H9 (cell line): ENCODE measurements around the gene TMPRSS5. TPM values are rescaled to one million over a fixed set of nuclear protein-coding genes. Genes with fewer than 3 reads are reported as not detected.

Source experiments
- DNase-seq: peaks from one replicate; pipeline ENCODE4 v3.0.0-alpha.2; 2017
- H2AFZ ChIP-seq: one replicate; pipeline ENCODE4 v1.6.1; 2013; ENCODE audit warnings: mild to moderate bottlenecking, low read length, control low read depth, moderate library complexity
- H2AK5ac ChIP-seq: 2 replicates; pipeline ENCODE4 v1.6.1; 2013; ENCODE audit warnings: low read length, control low read depth, mixed read lengths; ENCODE audit not compliant: insufficient read length
- H2BK120ac ChIP-seq: one replicate; pipeline ENCODE4 v1.6.1; 2013; ENCODE audit warnings: low read depth, mild to moderate bottlenecking, low read length, control low read depth, inconsistent platforms; ENCODE audit not compliant: poor library complexity, severe bottlenecking
- H2BK12ac ChIP-seq: 2 replicates; pipeline ENCODE4 v1.6.1; 2013; ENCODE audit warnings: low read length, control low read depth, mixed read lengths, low read depth; ENCODE audit not compliant: insufficient read length
- H2BK15ac ChIP-seq: 2 replicates; pipeline ENCODE4 v1.6.1; 2013; ENCODE audit warnings: low read depth, low read length, control low read depth
- H2BK20ac ChIP-seq: one replicate; pipeline ENCODE4 v1.6.1; 2013; ENCODE audit warnings: low read depth, mild to moderate bottlenecking, low read length, control low read depth, inconsistent platforms; ENCODE audit not compliant: poor library complexity, severe bottlenecking
- H2BK5ac ChIP-seq: 2 replicates; pipeline ENCODE4 v1.6.1; 2013; ENCODE audit warnings: low read length, control low read depth, mixed read lengths; ENCODE audit not compliant: insufficient read length
- H3K14ac ChIP-seq: 2 replicates; pipeline ENCODE4 v1.6.1; 2013; ENCODE audit warnings: low read length, control low read depth; ENCODE audit not compliant: insufficient read depth
- H3K18ac ChIP-seq: 2 replicates; pipeline ENCODE4 v1.6.1; 2013; ENCODE audit warnings: low read depth, mild to moderate bottlenecking, mixed read lengths, low read length, control low read depth; ENCODE audit not compliant: insufficient read length
- H3K23ac ChIP-seq: 2 replicates; pipeline ENCODE4 v1.6.1; 2013; ENCODE audit warnings: low read length, control low read depth, mixed read lengths, low read depth; ENCODE audit not compliant: insufficient read length
- H3K23me2 ChIP-seq: 2 replicates; pipeline ENCODE4 v1.6.1; 2013; ENCODE audit warnings: low read depth, mild to moderate bottlenecking, mixed read lengths, low read length, control low read depth; ENCODE audit not compliant: insufficient read length, poor library complexity, severe bottlenecking
- H3K27ac ChIP-seq: 2 replicates; pipeline ENCODE4 v1.5.1; 2013; ENCODE audit warnings: low read length, control low read depth, mixed read lengths, low read depth; ENCODE audit not compliant: insufficient read length
- H3K27me3 ChIP-seq: 2 replicates; pipeline ENCODE4 v1.6.1; 2013; ENCODE audit warnings: low read length, control low read depth, inconsistent platforms; ENCODE audit not compliant: insufficient read depth
- H3K4ac ChIP-seq: 2 replicates; pipeline ENCODE4 v1.6.1; 2013; ENCODE audit warnings: low read depth, mild to moderate bottlenecking, control low read depth, inconsistent platforms, low read length, moderate library complexity
- H3K4me1 ChIP-seq: 2 replicates; pipeline ENCODE4 v1.6.1; 2013; ENCODE audit warnings: low read length, control low read depth, inconsistent platforms; ENCODE audit not compliant: insufficient read depth
- H3K4me2 ChIP-seq: 2 replicates; pipeline ENCODE4 v1.6.1; 2013; ENCODE audit warnings: low read length, control low read depth, mixed read lengths; ENCODE audit not compliant: insufficient read length, insufficient read depth
- H3K56ac ChIP-seq: 2 replicates; pipeline ENCODE4 v1.6.1; 2013; ENCODE audit warnings: low read depth, mild to moderate bottlenecking, mixed read lengths, low read length, control low read depth; ENCODE audit not compliant: insufficient read length
- H3K79me1 ChIP-seq: 2 replicates; pipeline ENCODE4 v1.6.1; 2013; ENCODE audit warnings: low read depth, mild to moderate bottlenecking, moderate library complexity, low read length, control low read depth, inconsistent platforms; ENCODE audit not compliant: insufficient read depth, poor library complexity, severe bottlenecking
- H3K79me2 ChIP-seq: 2 replicates; pipeline ENCODE4 v1.6.1; 2013; ENCODE audit warnings: low read length, control low read depth, inconsistent platforms; ENCODE audit not compliant: insufficient read depth
- H3K9ac ChIP-seq: 2 replicates; pipeline ENCODE4 v1.6.1; 2013; ENCODE audit warnings: low read length, control low read depth, mixed read lengths; ENCODE audit not compliant: insufficient read length; ENCODE audit errors: extremely low read depth
- H3K9me3 ChIP-seq: one replicate; pipeline ENCODE4 v1.6.1; 2013; ENCODE audit warnings: low read depth, low read length, inconsistent platforms; ENCODE audit not compliant: control insufficient read depth
- H3T11ph ChIP-seq: one replicate; pipeline ENCODE4 v1.6.1; 2013; ENCODE audit warnings: mild to moderate bottlenecking, low read length, control low read depth, inconsistent platforms
- H4K20me1 ChIP-seq: one replicate; pipeline ENCODE4 v1.6.1; 2013; ENCODE audit not compliant: control insufficient read depth, insufficient read length, insufficient read depth
- H4K5ac ChIP-seq: 2 replicates; pipeline ENCODE4 v1.6.1; 2013; ENCODE audit warnings: low read depth, mild to moderate bottlenecking, mixed read lengths, low read length, control low read depth; ENCODE audit not compliant: insufficient read length
- H4K8ac ChIP-seq: replicated peaks from 2 replicates; pipeline ENCODE4 v1.6.1; 2013; ENCODE audit warnings: low read length, control low read depth, mixed read lengths, low read depth; ENCODE audit not compliant: insufficient read length
- H4K91ac ChIP-seq: 2 replicates; pipeline ENCODE4 v1.6.1; 2013; ENCODE audit warnings: low read depth, mild to moderate bottlenecking, moderate library complexity, mixed read lengths, low read length, control low read depth; ENCODE audit not compliant: insufficient read length
- H3K27ac Mint-ChIP-seq, 3 experiments: 2 replicates in 2 of 3; 3 replicates in 1 of 3; pipeline ENCODE4 v1.8.0; 2020 to 2021; ENCODE audit warnings: mixed read lengths in 3 of 3, mild to moderate bottlenecking in 1 of 3, moderate library complexity in 1 of 3
- H3K27me3 Mint-ChIP-seq: 2 replicates; pipeline ENCODE4 v1.8.0; 2021; ENCODE audit warnings: low read depth, mild to moderate bottlenecking, moderate library complexity, mixed read lengths
- H3K36me3 Mint-ChIP-seq, 3 experiments: 2 replicates in 2 of 3; 3 replicates in 1 of 3; pipeline ENCODE4 v1.8.0; 2020 to 2021; ENCODE audit warnings: low read depth in 3 of 3, mixed read lengths in 3 of 3; ENCODE audit not compliant: insufficient read depth in 1 of 3
- H3K4me1 Mint-ChIP-seq, 2 experiments: 2 replicates each; pipeline ENCODE4 v1.8.0; 2020; ENCODE audit warnings: mixed read lengths in 2 of 2
- H3K4me3 Mint-ChIP-seq, 2 experiments: 2 replicates in 1 of 2; 3 replicates in 1 of 2; pipeline ENCODE4 v1.8.0; 2020 to 2021; ENCODE audit warnings: mild to moderate bottlenecking in 2 of 2, mixed read lengths in 2 of 2, moderate library complexity in 1 of 2
- H3K9me3 Mint-ChIP-seq, 2 experiments: 2 replicates in 1 of 2; 3 replicates in 1 of 2; pipeline ENCODE4 v1.8.0; 2020; ENCODE audit warnings: mild to moderate bottlenecking in 2 of 2, mixed read lengths in 2 of 2, moderate library complexity in 1 of 2
- CTCF ChIP-seq: fragments of 200-600 bp; sonication (generic); conservative IDR thresholded peaks from 3 replicates; pipeline ENCODE4 v1.8.0; 2021; ENCODE audit warnings: antibody characterized with exemption, mild to moderate bottlenecking
- WGBS: extraction: QIAGEN DNeasy Blood & Tissue Kit; methylation state at CpG from one replicate; pipeline ENCODE4 v1.1.7; 2013; ENCODE audit warnings: missing lambda C conversion rate, low lambda C conversion rate, mixed read lengths; ENCODE audit not compliant: insufficient read length; ENCODE audit errors: extremely low coverage; 5-methylcytosine and 5-hydroxymethylcytosine counted together
- total RNA-seq: library from RNA; stranded (reverse); gene quantifications from 2 replicates; pipeline ENCODE4 v1.2.1, GENCODE V29; 2021

TMPRSS5 gene
- total RNA-seq, 1 experiment from 2014 or later = 0.37 TPM

DNA sequence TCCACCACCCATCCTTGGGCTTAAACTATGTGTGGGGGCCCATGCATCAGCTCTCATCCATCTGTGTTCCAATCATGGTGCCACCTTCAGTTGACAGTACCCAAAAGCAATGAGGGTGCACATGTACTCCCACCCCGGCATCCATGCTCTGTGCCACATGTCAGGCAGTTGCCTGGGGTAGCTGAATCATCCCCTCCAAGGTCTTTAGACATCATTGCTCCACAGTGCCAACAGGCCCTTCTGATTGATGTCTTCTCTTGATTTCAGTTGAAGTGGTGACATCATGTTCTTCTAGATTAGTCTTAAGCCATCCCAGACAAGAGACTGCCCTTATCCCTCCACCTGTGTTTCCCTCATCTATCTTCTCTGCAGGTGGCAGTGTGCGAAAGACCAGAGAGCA is 42.5 kb downstream of the TMPRSS5 start:
- Histone ChIP-seq H3K4me2 (no peak overlapping the region), H2AFZ (no peak overlapping the region)
- H3K4me3 Mint-ChIP-seq = no peak overlapping the region

More for the DNA sequence above, 42.5 kb downstream of the TMPRSS5 start:
- H2BK20ac ChIP-seq = no peak overlapping the region
- no peak overlapping the region for H4K5ac ChIP-seq
- no peak overlapping the region for H2BK12ac ChIP-seq
- no peak overlapping the region for H3K9ac ChIP-seq
- H3K27me3 ChIP-seq = no peaks in the 10 kb centered on the region
- no peaks in the 10 kb centered on the region for H3K4me1 ChIP-seq
- no peaks in the 10 kb centered on the region for H4K20me1 ChIP-seq
- Mint-ChIP-seq H3K36me3 (peaks cover 3 to 16% (median 3%) of the 10 kb centered on the region in 3 experiments; a peak in 6 of 7 replicates), H3K27me3 (peaks cover 12% of the 10 kb centered on the region), H3K4me1 (peaks cover 4 to 8% of the 10 kb centered on the region in 2 experiments; a peak in 3 of 4 replicates), H3K9me3 (peaks cover 17% of the 10 kb centered on the region in 2 experiments), H3K27ac (no peak overlapping the region)
- H2AK5ac ChIP-seq = no peak overlapping the region
- H4K91ac ChIP-seq = no peak overlapping the region
- no peak overlapping the region for H3K56ac ChIP-seq
- H3K9me3 ChIP-seq = no peaks in the 10 kb centered on the region
- H3K14ac ChIP-seq = no peak overlapping the region; the same call in 1 of the 2 replicates
- no peaks in the 10 kb centered on the region for H3K23me2 ChIP-seq
- no peak overlapping the region for H2BK15ac ChIP-seq
- no CpG with 5 or more reads among the region's 2 CpGs for WGBS
- H2BK5ac ChIP-seq = no peak overlapping the region
- H3K18ac ChIP-seq = no peak overlapping the region
- no peak overlapping the region for H3T11ph ChIP-seq
- no peak overlapping the region for H2BK120ac ChIP-seq
- no peak overlapping the region for H3K4ac ChIP-seq
- H3K27ac ChIP-seq = no peak overlapping the region
- H4K8ac ChIP-seq = no peak overlapping the region
- H3K79me1 ChIP-seq = no peaks in the 10 kb centered on the region
- H3K79me2 ChIP-seq = no peaks in the 10 kb centered on the region
- no peak for DNase-seq
- no peak for TF ChIP-seq CTCF
- no peak overlapping the region for H3K23ac ChIP-seq
